HG02571 (cell line): Measurements from ENCODE around the gene CD79A.

ENCODE experiments used
- ATAC-seq: cut with Tn5 transposase; IDR thresholded peaks from one replicate; pipeline ENCODE4 v1.9.1; 2021; ENCODE audit warnings: mild to moderate bottlenecking, moderate library complexity; ENCODE audit not compliant: unreplicated experiment

The CD79A gene

DNA sequence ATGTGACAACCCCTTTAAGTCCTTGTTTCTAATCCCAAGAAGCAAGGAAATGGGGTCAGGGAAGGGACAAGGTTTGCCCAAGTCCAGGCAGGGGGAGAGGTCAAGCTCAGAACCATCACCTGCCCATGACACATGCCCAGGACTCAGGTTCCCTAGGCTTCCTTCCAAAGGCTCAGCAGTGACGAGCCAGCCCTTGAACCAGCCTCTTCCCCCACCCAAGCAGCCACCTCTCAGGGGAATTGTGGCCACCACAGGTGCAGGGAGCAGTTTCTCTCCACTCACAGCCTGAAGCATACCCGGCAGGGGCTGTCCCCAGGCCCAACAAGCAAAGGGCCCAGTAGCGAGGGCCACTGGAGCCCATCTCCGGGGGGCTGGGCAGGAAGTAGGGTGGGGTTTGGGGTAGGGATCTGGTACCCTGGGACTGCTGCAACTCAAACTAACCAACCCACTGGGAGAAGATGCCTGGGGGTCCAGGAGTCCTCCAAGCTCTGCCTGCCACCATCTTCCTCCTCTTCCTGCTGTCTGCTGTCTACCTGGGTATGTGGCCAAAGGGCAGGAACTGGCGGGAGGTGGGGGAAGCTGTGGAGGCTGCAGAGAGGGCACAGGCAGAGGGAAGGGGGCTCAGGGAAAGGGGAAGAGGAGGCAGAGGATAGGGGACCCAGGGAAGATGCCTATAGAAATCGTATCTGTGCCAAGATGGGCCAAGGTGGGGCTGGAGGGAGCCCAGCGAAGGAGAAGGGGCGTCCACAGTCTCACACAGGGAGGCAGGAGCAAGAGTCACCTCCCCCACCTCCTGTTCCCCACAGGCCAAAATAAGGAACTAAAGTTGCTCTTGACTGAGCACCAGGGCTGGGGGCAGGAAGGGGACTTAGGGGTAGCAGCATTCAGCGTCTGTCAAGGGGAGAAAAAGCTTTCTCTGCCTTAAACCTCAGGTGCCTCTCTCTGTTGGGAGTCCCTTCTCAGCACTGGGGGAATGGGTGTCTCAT lies at the start of gene CD79A:
TSS of gene CD79A (plus strand) at position 433 of the 986 bp plus-strand sequence. CDS start at position 459, 26 bp downstream.
- peak; percentile 48 for ATAC-seq

DNA sequence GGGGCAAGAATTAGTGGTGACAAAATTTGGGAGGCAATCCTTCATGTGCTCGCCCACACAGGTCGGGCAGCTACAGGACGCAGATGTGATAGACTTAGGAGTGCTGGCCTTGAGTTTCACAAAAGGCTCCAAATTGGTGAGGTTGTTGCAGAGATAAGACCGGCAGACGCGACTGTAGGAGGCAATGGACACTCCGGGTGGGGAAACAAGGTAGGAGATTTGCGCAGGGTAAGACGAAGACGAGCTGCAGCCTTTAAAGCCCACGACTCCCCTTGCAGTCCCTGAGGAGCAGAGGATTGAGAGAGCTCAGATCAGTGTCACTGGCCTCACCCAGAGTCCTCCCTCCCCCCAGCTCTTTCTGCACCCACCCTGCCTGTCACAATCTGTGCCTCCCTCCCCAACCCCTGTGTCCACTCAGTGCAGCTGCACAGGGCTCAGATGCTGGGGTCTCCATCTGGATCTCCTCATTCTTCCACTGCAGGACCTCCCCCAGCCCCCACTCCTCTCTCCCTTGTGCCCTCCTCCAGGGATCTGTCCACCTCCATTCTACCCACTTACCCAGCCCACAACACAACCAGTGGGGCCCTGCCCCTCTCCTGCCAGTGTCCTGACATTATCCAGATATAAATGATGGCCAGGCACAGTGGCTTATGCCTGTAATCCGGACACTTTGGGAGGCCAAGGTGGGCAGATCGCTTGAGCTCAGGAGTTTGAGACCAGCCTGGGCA lies 38.9 kb upstream of the CD79A start:
- no peak for ATAC-seq

DNA sequence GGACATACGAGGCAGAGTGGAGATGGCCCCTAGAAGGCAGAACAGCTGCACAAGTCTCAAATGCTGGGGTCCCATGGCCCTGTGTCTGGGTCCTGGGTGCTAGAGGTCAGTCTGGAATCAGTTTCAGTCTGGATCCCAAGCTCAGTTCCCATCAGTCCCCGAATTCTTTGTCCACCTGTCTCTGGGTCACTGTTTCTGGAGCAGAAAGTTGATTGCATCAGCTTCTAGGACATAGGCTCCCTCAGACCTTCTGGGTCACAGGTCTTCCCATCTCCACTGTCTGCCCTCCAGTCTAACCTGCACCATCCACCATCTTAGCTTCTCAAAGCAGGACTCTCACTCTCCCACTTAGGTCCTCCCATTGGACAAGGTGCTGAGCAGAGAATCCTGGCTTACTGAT lies 37.9 kb upstream of the CD79A start:
- no peak for ATAC-seq

DNA sequence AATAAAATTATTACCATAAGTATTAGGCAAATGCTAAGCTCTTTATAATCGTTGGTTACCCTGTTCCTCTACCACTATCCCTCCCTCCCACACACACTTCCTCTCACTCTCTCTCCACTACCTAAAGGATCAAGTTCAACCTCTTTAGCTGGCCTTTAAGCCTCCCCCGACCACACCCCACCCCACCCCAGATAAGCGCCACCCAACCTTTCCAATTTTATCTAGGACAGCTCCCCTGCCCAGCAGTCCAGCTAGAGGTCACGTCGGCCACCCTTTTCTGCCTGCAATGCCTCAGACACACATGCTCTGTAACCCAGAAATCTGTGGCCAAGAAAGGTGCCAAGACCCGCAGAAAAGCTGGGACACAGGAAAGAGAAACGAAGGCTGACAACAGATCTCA lies 33.7 kb upstream of the CD79A start:
- no peak for ATAC-seq

DNA sequence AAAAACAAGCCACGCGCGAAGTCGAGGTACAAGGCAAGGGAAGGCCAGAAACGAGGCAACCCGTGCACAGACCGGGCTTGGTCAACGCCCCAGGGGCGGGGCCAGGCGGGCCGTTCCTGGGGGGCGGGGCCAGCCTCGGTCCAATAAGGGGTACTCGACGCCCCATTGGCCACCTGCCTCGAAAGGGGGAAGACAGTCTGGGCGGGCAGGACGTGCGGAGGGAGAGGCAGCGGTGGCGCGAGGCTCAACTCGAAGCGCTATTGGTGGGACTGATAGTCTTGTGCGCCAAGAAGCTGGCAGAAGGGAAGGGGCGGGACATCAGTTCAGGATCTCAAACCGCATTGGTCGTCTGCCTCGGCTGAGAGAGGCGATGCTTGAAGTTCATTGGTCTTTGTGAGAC lies 32.5 kb upstream of the CD79A start, which contains the start of gene LYPD4:
TSS of gene LYPD4 (minus strand) at position 83 of the 400 bp plus-strand sequence. CDS start 5,398 bp downstream, outside the sequence.
- no peak for ATAC-seq

DNA sequence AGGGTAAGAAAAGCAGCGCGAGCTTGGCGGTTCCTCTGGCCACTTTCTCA lies 32.3 kb upstream of the CD79A start, which contains the start of gene DMRTC2:
TSS of gene DMRTC2 (plus strand) at position 42 of the 50 bp plus-strand sequence. CDS start 2,387 bp downstream, outside the sequence.
- no peak for ATAC-seq

DNA sequence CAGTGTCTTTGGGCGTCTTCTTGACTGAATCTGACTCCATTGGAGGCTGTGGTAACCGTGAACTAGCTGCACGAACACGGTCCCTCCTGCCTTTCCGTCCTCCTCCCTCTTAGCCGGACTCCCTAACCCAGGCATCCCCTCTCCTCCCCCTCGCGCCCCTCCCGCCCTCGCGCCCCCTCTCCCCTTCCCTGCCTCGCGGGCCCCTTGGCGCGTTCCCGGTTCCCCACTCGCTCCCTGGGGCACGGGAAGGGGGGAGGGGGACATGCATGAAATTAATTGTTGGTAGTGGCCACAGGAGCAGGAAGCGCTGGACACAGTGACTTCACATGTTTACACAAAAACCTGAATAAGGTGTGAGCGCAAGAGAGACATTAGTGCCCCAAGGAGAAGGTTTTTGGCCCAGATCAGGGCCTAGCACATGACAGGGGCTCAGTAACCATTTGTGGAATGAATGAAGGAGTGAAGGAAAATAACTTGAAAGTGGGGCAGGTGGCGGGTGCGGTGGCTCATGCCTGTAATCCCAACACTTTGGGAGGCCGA lies 32.0 kb upstream of the CD79A start:
- ATAC-seq, result no peak

DNA sequence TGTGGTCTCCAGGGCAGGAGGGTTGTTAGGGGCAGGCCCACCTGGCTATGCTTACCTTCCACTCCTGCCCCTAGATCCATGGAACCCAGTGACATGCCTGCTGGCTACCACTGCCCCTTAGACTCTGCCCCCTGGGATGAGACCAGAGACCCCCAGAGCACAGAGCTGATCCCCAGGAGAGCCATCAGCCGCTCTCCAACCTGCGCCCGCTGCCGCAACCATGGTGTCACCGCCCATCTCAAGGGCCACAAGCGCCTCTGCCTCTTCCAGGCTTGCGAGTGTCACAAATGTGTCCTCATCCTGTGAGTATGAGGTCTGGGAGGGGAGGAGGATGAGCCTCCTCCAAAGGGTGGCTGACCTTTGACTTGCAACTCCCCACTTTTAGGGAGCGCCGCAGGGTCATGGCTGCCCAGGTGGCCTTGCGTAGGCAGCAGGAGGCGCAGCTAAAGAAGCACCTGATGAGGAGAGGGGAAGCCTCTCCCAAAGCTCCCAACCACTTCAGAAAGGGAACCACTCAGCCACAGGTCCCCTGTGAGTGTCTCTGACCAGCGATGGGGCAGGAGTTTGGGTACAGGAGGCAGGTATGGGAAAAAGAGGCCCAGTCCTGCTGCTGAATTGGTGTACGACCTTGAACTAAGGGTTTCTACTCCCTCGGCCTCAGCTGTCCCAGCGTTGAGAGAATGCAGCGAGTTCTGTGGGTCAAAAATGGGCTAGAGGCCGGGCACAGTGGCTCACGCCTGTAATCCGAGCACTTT lies 29.6 kb upstream of the CD79A start:
- ATAC-seq, result no peak

DNA sequence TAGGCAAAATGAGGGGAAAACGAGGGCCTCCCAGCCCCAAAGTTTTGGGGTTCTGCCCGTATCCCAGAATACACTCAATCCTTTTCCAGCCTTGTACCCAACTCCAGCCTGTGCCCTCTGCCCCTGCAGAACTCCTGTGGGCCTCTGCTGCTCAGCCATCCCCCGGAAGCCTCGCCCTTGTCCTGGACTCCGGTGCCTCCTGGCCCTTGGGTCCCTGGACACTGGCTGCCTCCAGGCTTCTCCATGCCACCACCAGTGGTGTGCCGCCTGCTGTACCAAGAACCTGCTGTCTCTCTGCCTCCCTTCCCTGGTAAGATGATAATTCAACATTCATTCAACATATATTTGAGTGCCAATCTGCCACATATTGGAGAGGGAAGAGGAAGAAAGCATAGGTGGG lies 28.4 kb upstream of the CD79A start:
- ATAC-seq, result no peak

DNA sequence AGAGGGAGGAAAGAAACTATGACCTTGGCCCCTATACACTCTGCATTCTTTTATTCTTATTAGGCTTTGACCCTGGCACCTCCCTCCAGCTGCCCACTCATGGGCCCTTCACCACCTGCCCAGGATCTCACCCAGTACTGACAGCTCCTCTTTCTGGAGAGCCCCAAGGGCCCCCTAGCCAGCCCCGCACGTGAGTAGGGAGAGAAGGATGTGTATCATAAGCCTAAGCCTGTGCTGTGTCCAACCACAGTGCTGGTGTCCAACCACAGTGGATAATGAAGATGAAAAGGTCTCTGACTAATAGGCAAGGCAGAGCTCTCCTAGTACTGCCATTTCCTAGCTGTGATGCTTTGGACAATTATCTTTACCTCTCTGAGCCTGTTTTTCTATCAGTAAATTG lies 28.0 kb upstream of the CD79A start:
- ATAC-seq, result no peak

DNA sequence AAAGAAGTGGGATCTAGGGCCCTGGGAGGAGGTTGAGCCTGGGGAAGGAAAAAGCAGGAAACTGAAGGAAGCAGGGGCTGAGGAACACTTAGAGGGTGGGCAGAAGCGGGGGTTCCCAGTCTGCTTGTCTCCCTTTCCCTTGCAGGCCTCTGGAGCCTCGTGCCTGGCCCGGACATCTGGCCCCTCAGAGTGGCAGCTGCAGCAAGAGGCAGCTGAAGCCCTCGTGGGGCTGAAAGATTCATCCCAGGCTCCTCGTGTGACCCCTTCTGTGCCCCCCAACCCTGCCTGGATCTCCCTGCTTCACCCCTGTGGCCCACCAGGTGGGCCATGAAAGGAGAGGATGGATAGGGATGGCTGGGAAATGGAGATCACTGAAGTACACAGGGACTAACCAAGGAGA lies 26.7 kb upstream of the CD79A start:
- ATAC-seq, result no peak

DNA sequence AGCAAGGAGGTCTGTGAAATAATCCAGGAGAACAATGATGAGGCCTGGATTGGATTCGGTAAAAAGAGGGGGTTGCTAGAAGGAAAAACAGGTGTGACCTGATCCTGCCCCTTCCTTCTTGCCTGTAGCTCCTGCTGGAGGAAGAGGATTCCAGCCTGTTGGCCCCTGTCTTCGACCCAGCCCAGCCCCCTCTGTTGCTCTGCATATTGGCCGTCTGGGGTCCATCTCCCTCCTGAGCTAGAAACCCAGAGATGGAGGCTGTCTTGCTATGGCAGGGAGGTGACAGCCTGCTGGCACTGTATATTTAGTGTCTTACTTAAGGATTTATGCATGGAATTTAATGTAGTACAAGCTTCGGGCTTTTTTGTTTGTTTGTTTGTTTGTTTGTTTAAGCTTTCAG lies 25.6 kb upstream of the CD79A start:
- no peak for ATAC-seq

DNA sequence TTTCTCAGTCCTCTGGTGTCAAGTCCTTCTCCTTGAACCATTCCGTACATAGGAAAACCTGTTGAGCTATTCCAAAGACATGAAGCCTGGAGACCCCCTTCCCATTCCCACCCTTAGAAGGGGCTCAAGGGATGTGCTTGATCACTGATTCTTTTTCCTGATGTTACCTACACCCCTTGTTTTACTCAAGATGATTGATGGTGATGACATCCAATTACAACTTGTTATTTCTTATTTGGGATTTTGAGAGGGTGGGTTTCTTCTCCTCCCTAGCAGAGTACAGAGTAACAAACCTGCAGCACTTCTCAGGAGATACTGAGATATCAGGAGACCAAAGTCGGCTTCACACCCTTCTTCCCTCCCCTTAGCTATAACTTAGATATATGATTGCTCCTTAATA lies 23.7 kb upstream of the CD79A start:
- ATAC-seq, result no peak

DNA sequence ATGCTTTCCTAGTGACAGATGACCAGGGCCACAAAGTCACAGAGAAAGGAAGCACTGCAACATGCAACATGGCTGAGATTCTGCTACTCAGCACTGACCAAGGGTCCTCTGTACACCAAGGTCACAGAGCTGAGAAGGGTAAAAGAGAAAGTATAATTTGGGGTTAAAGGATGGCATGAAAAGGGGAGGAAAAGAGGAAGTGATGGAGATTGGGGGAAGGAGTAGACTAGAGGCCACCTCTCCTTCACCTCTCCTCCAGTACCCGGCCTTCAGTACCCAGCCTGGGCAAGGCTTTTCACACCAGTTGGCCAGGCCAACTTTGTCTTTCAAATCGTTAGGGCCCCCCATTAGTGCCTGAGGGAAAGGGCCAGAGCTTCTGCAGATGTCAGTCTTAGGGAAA lies 23.3 kb upstream of the CD79A start:
- no peak for ATAC-seq

DNA sequence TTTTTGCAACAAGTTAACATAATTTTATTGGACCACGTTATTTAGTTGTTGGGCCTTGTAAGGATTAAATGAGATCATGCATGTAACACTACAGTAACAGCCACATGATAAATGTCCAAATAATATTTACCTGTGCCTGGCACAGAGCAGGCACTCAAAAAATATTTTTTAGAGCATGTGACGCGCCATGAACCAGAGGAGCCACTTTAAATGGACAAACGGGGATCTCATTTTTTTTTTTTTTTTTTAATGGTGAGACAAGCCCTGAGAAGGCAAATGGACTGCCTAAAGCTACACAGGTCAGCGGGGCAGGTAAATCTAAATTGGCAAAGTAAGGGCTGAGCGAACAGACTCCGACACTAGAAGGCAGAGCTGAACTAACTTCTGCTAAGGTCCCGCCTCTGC lies 17.9 kb upstream of the CD79A start:
- ATAC-seq, result no peak

DNA sequence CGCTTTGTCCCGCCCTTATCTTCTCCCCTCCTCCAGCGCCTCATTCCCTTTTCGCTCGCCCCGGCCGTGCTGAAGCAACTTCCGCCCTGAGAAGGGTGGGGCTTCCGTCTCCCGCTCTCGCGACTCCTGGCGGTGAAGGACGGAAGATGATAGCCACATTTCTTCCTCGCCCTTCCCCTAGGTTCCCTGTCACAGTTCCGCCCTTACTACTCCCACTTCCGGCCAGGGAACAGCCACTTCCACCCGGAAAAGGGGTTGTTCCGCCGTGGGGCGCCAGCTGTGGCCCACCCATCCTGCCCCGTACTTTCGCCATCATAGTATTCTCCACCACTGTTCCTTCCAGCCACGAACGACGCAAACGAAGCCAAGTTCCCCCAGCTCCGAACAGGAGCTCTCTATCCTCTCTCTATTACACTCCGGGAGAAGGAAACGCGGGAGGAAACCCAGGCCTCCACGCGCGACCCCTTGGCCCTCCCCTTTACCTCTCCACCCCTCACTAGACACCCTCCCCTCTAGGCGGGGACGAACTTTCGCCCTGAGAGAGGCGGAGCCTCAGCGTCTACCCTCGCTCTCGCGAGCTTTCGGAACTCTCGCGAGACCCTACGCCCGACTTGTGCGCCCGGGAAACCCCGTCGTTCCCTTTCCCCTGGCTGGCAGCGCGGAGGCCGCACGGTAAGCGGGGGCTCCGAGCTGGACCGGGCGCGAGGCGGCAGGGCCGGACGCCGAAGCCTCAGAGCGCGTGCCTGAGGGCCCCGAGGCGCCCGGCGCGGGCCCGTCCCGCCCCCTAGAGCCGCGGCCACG lies 17.3 kb upstream of the CD79A start, which contains the start of gene RPS19:
TSS of gene RPS19 (plus strand) at position 638 of the 801 bp plus-strand sequence. CDS start 520 bp downstream, outside the sequence.
- ATAC-seq, result peak; percentile 71

DNA sequence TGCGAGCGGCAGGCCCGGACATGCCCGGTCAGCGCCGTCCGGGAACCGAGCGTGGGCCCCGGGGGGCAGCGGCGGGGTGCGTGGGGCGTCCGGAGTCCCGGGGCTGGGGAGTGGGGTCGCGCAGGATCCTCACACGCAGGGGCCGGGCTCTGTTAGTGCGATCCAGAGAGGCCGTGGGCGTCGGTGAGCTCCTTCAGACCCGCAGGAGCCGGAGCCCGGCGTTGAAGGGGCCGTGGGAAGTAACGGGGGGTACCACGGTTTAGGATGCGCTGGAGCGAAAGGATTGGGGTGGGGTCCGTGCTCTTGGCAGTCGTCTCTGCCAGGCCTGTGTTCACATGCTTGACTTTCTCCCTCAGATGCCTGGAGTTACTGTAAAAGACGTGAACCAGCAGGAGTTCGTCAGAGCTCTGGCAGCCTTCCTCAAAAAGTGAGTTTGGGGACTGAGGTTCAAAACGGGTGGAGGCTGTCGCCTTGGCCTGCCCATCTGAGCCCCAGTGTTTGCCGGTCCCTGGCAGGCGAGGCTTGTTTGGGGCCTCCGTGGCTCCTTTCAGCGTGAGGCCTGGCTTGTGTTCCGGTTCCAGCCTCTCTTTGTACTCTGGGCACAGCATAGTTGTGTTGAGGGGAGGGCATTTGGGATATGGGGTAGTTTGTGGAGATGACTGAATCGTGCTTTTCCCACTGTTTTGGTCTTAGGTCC lies 16.5 kb upstream of the CD79A start:
- ATAC-seq, result no peak

DNA sequence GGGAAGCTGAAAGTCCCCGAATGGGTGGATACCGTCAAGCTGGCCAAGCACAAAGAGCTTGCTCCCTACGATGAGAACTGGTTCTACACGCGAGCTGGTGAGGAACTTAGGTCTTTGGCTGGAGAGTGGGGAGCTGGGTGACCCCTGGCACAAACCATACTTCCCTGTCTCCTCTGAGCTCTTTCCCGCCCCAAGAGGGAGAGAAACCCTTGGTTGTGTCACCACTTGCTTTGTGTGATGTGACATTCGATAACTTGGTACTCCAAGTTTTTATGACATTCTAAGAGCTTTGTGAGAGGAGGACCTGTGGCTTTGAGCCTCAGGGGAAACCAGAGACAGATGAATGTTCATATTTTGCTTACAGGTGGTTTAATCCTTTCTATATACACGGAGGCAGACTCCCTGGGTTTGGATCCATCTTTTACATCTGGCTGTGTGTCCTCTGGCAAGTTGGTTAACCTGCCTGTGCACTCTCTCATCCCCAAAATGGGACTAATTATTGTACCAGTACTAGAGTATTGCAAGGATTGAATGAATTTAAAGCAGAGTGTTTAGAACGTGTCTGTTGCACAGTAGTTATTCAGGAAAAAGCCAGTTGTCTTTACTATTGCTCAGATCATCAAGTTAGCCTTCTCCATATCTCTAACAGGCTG lies 15.8 kb upstream of the CD79A start:
- no peak for ATAC-seq

DNA sequence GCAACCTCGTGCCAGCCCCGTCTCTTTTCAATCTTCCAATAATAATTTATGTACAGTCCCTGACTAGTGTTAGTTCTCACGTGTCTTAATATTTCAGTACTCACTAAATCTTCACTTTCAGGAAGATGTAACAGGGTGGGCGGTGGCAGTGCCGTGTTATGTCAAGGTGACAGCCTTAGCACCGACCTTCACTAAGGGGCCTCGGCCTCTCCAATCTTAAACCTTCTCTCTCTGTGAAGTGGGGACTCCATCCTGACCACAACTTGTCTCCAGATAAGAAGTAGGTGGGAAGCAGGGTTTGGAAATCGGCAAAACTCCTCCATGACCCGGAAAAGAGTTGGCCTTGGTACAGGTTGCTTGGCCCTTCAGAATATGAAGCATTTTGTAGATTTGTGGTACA lies 15.2 kb upstream of the CD79A start:
- ATAC-seq, result no peak
